Effector memory CD4-positive, alpha-beta T cell (primary cell): ENCODE results near the gene RBCK1.
A peak's percentile ranks its signal among the peaks of the same experiment; 100 is the strongest.

Experiments
- DNase-seq, 3 donors: peaks; one replicate each; pipeline ENCODE4 v3.0.0-alpha.2; 2020
- H3K27ac ChIP-seq: 2 replicates; pipeline ENCODE4 v1.7.0; 2013; ENCODE audit warnings: mild to moderate bottlenecking, low read length, moderate library complexity; ENCODE audit not compliant: insufficient read depth, poor library complexity, severe bottlenecking
- H3K27me3 ChIP-seq: replicated peaks from 2 replicates; pipeline ENCODE4 v1.7.0; 2013; ENCODE audit warnings: mild to moderate bottlenecking, low read length; ENCODE audit not compliant: insufficient read depth, control insufficient read depth, poor library complexity, severe bottlenecking
- H3K36me3 ChIP-seq: 2 replicates; pipeline ENCODE4 v1.7.0; 2013; ENCODE audit warnings: mild to moderate bottlenecking, low read length, moderate library complexity; ENCODE audit not compliant: control insufficient read depth, insufficient read depth
- H3K4me1 ChIP-seq: 2 replicates; pipeline ENCODE4 v1.7.0; 2013; ENCODE audit warnings: low read length, mild to moderate bottlenecking; ENCODE audit not compliant: control insufficient read depth, insufficient read depth, poor library complexity, severe bottlenecking
- H3K4me3 ChIP-seq: 2 replicates; pipeline ENCODE4 v1.7.0; 2013; ENCODE audit warnings: low read length, low read depth, mild to moderate bottlenecking; ENCODE audit not compliant: insufficient read depth, poor library complexity, severe bottlenecking
- H3K9me3 ChIP-seq: 2 replicates; pipeline ENCODE4 v1.7.0; 2013; ENCODE audit warnings: mild to moderate bottlenecking, low read length, moderate library complexity; ENCODE audit not compliant: control insufficient read depth

RBCK1 gene

GRCh38 chr20:454951-455350 is 46.9 kb downstream of the RBCK1 start:
- Histone ChIP-seq H3K27ac (no peak overlapping the region), H3K4me3 (no peak overlapping the region), H3K9me3 (no peaks in the 10 kb centered on the region), H3K4me1 (no peaks in the 10 kb centered on the region), H3K36me3 (no peaks in the 10 kb centered on the region), H3K27me3 (no peaks in the 10 kb centered on the region)
- no peak for DNase-seq

DNA sequence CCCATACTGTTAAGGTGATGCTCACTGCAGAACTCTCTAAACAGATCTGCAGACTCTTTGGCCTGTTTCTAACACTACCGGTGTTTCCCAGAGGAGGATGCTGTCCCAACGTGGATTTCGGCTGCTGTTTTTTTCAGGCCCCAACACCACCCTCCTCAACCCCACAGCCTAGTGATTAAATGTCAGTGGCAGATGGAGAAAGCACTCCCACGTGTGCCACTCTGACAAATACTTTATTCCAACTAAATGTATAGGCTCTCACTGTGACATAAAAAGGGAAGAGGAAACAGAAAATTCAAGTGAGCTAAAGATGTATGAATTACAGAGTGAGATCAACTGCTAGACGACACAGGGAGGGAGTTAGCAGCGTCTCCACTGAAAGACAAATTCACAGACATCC is 50.7 kb downstream of the RBCK1 start:
- Histone ChIP-seq H3K27me3 (no peaks in the 10 kb centered on the region), H3K4me3 (no peak overlapping the region), H3K36me3 (no peaks in the 10 kb centered on the region), H3K9me3 (no peaks in the 10 kb centered on the region), H3K27ac (no peak overlapping the region), H3K4me1 (peaks cover 6% of the 10 kb centered on the region)
- no peak for DNase-seq

- Histone ChIP-seq H3K27ac (no peak overlapping the region), H3K4me3 (no peak overlapping the region), H3K4me1 (peaks cover 6% of the 10 kb centered on the region)
Measured at GRCh38 chr20:460180-460579, 52.1 kb downstream of the RBCK1 start.

GRCh38 chr20:460707-461106 is 52.6 kb downstream of the RBCK1 start:
- Histone ChIP-seq H3K4me3 (no peak overlapping the region), H3K9me3 (no peaks in the 10 kb centered on the region), H3K36me3 (no peaks in the 10 kb centered on the region), H3K4me1 (peaks cover 6% of the 10 kb centered on the region), H3K27ac (no peak overlapping the region), H3K27me3 (no peaks in the 10 kb centered on the region)
- DNase-seq, result no peak

More at GRCh38 chr20:460180-460579, 52.1 kb downstream of the RBCK1 start:
- H3K9me3 ChIP-seq, result no peaks in the 10 kb centered on the region
- no peaks in the 10 kb centered on the region for H3K36me3 ChIP-seq
- no peaks in the 10 kb centered on the region for H3K27me3 ChIP-seq
- DNase-seq, result no peak

DNA sequence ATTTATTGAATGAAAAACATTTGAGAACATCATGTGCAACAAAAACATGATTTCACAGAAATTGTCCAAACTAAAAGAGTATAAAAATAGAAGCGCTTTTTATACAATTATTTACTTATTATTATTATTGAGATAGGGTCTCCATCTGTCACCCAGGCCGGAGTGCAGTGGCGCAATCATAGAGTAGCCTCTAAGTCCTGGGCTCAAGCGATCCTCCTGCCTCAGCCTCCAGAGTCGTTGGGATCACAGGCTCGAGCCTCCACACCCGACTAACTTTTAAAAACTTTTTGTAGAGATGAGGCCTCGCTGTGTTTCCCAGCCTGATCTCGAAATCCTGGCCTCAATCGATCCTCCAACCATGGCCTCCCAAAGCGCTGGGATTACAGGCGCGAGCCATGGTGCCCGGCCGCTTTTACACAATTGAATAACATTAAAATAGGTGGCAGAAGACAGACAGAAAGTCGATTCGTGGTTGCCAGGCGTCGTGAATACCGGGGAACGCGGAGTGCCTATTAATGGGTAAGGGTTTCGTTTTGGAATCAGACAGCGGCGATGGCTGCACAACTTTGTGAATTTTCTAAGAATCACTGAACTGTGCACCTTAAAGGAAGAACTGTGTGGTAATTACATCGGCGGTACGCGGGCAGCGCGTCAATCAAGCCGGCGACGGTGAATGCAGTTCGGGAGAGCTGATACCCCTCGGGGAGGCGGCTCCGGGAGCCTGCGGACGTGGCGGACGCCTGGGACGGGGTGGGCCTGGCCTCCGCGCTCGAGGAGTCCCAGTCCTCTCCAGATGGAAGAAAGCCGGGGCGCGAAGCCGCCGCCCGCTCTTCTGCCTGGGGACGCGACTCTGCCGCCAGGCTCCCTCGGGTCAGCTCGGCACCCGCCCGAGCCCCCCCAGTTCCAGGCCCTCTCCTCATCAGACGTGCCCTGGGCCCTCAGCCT is 53.4 kb downstream of the RBCK1 start:
- peak in 2 of 3 donors; percentile 14 to 32 for DNase-seq
- H3K4me1 ChIP-seq, result peaks cover 6% of the 10 kb centered on the region
- peak overlapping the region; percentile 89 for H3K4me3 ChIP-seq

DNA sequence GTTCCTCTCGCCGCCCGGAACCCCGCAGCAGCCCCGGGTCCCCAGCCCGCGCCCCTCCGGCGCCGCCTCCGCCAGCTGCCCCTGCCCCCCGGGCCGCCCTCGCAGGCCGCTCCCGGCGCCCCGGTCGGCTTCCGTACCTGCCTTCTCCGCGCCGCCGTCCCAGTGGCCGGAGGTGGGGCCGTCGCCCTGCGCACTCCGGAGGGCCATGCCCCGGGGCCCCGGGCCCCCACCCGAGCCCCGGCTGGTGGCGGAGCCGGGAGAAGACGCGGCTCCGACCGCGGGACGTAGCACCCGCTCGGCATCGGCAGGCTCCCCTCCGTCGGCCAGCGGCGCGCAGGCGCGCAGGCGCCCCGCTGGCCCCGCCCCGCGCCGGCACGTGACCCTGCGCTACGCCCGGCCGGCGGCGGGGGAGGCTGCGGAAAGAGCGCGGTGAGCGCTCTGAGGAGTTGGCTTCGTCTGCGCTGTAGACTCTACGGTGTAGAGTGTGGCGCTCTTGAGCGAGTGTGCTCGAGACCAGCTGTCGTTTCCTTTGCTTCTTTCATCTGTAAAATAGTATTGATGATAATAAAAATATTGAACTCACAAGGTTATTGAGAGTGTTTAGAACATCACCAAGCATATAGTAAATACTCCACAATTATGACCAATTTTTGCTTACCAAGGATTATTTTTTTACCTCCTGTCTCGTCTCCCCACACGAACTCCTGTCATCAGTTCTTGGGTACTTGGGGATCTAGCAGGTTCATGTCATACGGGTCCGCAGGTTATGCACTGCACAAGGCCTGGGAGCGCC is 54.3 kb downstream of the RBCK1 start, which contains the start of gene TBC1D20:
Gene TBC1D20, minus strand, starts transcription at position 335 of the 793 bp plus-strand sequence. Its CDS starts 128 bp downstream, at position 207.
- H3K27me3 ChIP-seq, result no peaks in the 10 kb centered on the region
- no peaks in the 10 kb centered on the region for H3K36me3 ChIP-seq
- DNase-seq, result peak; percentile 72 to 78 (median 78)
- no peaks in the 10 kb centered on the region for H3K9me3 ChIP-seq
- H3K27ac ChIP-seq, result peak within 1 kb of the TSS; percentile 82
- peak within 1 kb of the TSS; percentile 89 for H3K4me3 ChIP-seq
- H3K4me1 ChIP-seq, result peaks cover 6% of the 10 kb centered on the region

More for the DNA sequence above, 53.4 kb downstream of the RBCK1 start:
- Histone ChIP-seq H3K36me3 (no peaks in the 10 kb centered on the region), H3K27me3 (no peaks in the 10 kb centered on the region), H3K27ac (peak overlapping the region; percentile 82), H3K9me3 (no peaks in the 10 kb centered on the region)

- H3K27me3 ChIP-seq, result no peaks in the 10 kb centered on the region
- no peaks in the 10 kb centered on the region for H3K4me1 ChIP-seq
- no peaks in the 10 kb centered on the region for H3K36me3 ChIP-seq
- H3K9me3 ChIP-seq, result no peaks in the 10 kb centered on the region
- H3K4me3 ChIP-seq, result no peak overlapping the region
- no peak for DNase-seq
- H3K27ac ChIP-seq, result no peak overlapping the region
Measured at GRCh38 chr20:467755-468154, 59.7 kb downstream of the RBCK1 start.

DNA sequence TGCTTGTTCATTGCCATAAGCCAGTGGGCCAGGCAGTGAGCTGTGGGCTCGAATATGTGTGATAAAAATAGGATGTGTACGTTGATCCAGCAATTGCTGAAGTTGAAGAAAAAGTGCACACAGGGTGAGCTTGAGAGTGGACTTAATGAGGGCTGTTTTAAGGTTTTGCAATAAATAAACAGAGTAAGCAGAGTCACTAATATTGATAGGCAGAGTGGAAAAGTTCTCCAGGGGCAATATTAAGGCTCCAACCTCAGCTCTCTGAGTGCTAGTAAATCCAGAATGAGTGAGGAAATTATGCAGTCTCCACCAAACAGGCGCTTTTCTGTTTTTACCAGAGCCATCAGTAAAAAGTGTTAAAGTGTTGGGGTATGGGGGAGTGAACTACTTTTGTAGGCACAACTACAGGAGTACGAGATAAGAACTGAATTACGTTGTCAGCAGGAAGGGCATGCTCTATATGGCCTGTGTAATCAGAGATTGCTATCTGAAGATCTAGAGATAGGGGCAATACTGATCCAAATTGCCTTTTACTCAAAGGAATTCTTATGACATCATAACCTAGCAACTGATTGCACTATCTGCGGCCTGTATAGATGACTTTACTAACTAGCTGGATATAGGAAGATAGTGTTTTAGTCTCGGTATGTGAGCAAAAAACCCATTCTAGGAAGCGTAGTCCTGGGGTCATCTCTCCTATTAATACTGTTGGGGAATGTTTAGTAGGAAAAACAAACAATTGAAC is 61.8 kb downstream of the RBCK1 start:
- no peak for DNase-seq
- Histone ChIP-seq H3K36me3 (no peaks in the 10 kb centered on the region), H3K27me3 (no peaks in the 10 kb centered on the region), H3K27ac (no peak overlapping the region), H3K4me3 (no peak overlapping the region), H3K4me1 (no peaks in the 10 kb centered on the region), H3K9me3 (no peaks in the 10 kb centered on the region)

DNA sequence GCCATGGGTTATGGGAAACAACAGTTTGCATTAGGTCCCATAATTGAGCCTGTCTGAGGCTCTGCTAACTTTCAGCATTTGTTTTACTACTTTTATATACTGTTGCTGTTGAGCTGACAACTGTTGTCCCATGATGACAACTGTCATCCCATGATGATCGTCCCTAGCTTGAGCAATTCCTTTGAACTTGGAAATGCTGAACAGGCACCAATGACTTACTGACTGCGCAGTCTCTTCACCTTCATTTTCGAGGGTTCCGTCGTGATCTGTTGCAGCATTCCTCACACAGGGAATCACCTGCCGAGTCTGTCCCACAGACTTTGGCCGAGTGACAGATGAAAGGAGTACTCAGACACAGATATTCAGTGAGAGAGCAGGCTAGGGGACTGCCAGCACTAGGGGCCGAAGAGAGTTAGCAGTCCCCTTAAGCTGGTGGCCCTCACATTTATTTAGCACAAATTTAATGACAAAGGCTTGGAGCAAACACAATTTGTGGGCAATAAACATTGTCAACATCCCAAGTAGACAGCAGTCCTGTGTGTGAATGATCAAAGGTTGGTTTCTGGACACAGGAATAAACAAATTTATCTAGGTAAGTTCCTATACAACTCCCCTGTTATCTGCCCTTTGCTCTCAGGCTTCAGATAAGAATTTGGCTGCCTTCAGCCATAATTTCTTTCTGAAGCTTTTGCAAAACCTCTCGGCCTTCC is 64.2 kb downstream of the RBCK1 start:
- Histone ChIP-seq H3K9me3 (no peaks in the 10 kb centered on the region), H3K36me3 (no peaks in the 10 kb centered on the region), H3K4me3 (no peak overlapping the region), H3K27ac (no peak overlapping the region), H3K4me1 (no peaks in the 10 kb centered on the region), H3K27me3 (no peaks in the 10 kb centered on the region)
- no peak for DNase-seq
